Stomach (tissue), 8 donors: Measurements from ENCODE around the gene CNTN4. TPM values are rescaled to one million over a fixed set of nuclear protein-coding genes. Genes with fewer than 3 reads are reported as not detected.

Experiments used
- polyA plus RNA-seq, 3 donors: library from polyadenylated mRNA; stranded (reverse); fragments of 200-250 nt; gene quantifications; one replicate each; pipeline ENCODE4 v1.2.3, GENCODE V29; 2013
- small RNA-seq, 4 donors: library from RNA; depleted of rRNA; stranded (forward); fragments of <200 nt; gene quantifications; one replicate each; pipeline ENCODE3, GENCODE V24; 2016
- total RNA-seq, 5 donors: library from RNA; depleted of rRNA; stranded (reverse); fragments of >200 nt; gene quantifications; one replicate each; pipeline versions ENCODE4 v1.1.0 to v1.2.3, GENCODE V29; 2014 to 2016
- donor health status: healthy with polysubstance abuse.
- donor health status: Bipolar disorder and iron deficiency.
- donor health status: healthy.

The CNTN4 gene
- total and polyA plus RNA-seq, 8 donors = 0.45 to 97.0 (median 5.6) TPM

Small RNA genes within 50 kb of the gene (small RNA-seq; reads per million reads assigned to genes)
- gene RF00416 = 0 reads per million in 4 donors
- gene RN7SKP144 = 0 reads per million in 4 donors
